Medulla oblongata (tissue), 1 donor: ENCODE measurements around the gene SH3BP1.

Experiments used
- DNase-seq: peaks from one replicate; pipeline ENCODE4 v3.0.0-alpha.2; 2015; ENCODE audit errors: extremely low spot score

Gene SH3BP1

GRCh38 chr22:37658133-37659065, 18.9 kb downstream of the SH3BP1 start, which contains the start of gene PDXP:
Gene PDXP, plus strand, starts transcription at chr22:37658723. Its CDS starts 60 bp downstream, at chr22:37658783.
- DNase-seq: peak; percentile 100

GRCh38 chr22:37659066-37659896, 19.8 kb downstream of the SH3BP1 start:
- DNase-seq: no peak

- no peak for DNase-seq
Measured at GRCh38 chr22:37659897-37660708, 20.6 kb downstream of the SH3BP1 start.

GRCh38 chr22:37660709-37661045, 21.2 kb downstream of the SH3BP1 start:
- no peak for DNase-seq

- peak; percentile 80 for DNase-seq
Measured at GRCh38 chr22:37661160-37661924, 21.9 kb downstream of the SH3BP1 start.

- peak; percentile 76 for DNase-seq
Measured at GRCh38 chr22:37662039-37662438, 22.6 kb downstream of the SH3BP1 start.

- DNase-seq: no peak
Measured at GRCh38 chr22:37663521-37664140, 24.2 kb downstream of the SH3BP1 start.

- DNase-seq: peak; percentile 96
Measured at GRCh38 chr22:37664249-37665101, 25.0 kb downstream of the SH3BP1 start.

GRCh38 chr22:37665487-37665886, 26.0 kb downstream of the SH3BP1 start:
- DNase-seq: no peak

GRCh38 chr22:37669586-37669985, 30.1 kb downstream of the SH3BP1 start:
- no peak for DNase-seq

GRCh38 chr22:37672206-37672919, 32.9 kb downstream of the SH3BP1 start:
- DNase-seq: no peak

GRCh38 chr22:37672920-37673455, 33.5 kb downstream of the SH3BP1 start:
- no peak for DNase-seq

GRCh38 chr22:37674248-37674647, 34.8 kb downstream of the SH3BP1 start:
- no peak for DNase-seq

- DNase-seq: peak; percentile 95
Measured at GRCh38 chr22:37674951-37675929, 35.8 kb downstream of the SH3BP1 start, which contains the start of gene LGALS1. Gene LGALS1, plus strand, starts transcription at chr22:37675636. Its CDS starts 67 bp downstream, at chr22:37675703.

- peak; percentile 66 for DNase-seq
Measured at GRCh38 chr22:37675930-37676735, 36.7 kb downstream of the SH3BP1 start.

- DNase-seq: peak; percentile 73
Measured at GRCh38 chr22:37676736-37677492, 37.4 kb downstream of the SH3BP1 start.
